GM18861 (cell line): ENCODE measurements around the gene SEBOX.
A peak's percentile ranks its signal among the peaks of the same experiment; 100 is the strongest.

Experiments used
- ATAC-seq: cut with Tn5 transposase; IDR thresholded peaks from one replicate; pipeline ENCODE4 v1.9.1; 2021; ENCODE audit not compliant: unreplicated experiment

Gene SEBOX

GRCh38 chr17:28394337-28395116, 29.5 kb upstream of the SEBOX start:
- ATAC-seq = no peak

DNA sequence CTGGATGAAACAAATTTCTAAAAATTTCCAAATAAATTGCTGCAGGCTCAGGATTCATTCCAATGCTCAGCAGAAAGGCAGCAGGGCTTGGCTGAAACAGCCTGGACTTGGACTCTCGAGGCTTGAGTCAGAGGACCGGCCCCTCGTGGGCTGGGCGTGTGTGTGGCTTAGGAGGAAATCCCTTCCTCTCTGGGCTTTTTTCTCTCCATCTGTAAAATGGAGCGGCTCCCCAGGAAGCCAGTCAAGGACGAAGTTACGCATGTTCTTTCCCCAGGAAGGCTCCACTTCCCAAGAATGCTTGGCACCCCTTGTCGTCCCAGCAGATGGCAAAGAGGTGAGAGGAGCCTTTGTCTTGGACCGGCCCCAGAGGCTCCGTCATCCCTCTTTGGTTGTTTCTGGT, 27.5 kb upstream of the SEBOX start:
- no peak for ATAC-seq

DNA sequence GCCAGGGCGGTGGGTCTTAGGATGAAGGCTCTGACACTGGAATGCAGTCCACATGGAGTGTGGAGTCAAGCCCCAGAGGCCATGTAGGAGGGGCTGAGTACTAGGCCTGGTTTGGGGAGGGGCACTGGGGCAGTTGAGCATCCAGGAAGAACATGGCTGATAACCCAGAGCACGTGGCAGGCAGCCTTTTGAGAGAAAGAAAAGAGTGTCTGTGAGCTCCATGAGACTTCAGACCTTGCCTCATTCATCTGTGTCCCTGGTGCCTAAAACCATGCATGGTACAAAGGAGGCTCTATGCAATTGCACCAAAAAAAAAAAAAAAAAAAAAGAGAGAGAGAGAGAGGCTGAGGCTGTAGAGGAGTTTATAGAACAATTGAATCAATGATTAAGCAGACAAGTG, 26.4 kb upstream of the SEBOX start:
- no peak for ATAC-seq

GRCh38 chr17:28390984-28391383, 26.0 kb upstream of the SEBOX start:
- ATAC-seq = no peak

GRCh38 chr17:28390563-28390962, 25.6 kb upstream of the SEBOX start:
- ATAC-seq = no peak

DNA sequence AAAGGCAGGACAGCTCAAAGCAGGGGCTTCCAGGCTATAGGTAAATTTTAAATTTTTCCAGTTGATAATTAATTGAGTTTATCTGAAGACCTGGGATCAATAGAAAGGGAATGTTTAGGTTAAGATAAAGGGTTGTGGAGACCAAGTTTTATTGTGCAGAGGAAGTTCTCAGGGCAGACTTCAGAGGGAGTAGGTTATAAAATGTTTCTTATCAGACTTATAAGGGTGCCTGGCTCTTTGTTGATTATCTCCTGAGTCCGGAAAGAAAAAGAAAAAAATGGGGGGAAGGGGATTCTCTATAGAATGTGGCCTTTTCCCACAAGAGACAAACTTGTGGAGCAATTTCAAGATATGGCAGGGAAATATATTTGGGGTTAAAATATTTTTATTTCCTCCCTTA, 25.1 kb upstream of the SEBOX start:
- no peak for ATAC-seq

DNA sequence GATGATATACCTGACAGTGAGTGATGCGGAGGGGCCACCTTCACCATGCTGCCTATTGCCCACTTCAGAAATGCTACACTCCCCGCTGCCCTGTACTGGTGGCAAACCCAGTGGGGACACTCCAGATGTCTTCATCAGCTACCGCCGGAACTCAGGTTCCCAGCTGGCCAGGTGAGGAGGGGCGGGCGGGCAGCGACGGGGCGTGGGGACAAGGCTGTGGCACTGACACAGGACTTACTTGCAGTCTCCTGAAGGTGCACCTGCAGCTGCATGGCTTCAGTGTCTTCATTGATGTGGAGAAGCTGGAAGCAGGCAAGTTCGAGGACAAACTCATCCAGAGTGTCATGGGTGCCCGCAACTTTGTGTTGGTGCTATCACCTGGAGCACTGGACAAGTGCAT, 23.1 kb upstream of the SEBOX start:
- ATAC-seq = no peak

DNA sequence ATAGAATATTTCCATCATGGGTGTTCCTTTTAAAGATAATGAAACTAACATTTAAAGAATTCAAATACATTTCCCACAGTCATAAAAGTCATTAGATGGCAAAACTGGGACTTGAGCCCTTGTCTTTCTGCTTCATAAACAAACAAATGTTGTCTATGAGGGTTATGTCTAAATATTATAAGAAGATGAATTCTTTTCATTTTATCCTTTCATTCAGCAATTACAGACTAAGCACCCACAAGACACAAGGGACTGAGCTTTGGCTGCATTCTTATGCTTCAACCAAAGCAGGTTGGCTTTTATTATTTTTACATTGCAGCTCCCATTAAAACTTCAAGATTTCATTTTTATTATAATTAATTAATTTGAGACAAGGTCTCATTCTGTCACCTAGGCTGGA, 21.4 kb upstream of the SEBOX start:
- no peak for ATAC-seq

DNA sequence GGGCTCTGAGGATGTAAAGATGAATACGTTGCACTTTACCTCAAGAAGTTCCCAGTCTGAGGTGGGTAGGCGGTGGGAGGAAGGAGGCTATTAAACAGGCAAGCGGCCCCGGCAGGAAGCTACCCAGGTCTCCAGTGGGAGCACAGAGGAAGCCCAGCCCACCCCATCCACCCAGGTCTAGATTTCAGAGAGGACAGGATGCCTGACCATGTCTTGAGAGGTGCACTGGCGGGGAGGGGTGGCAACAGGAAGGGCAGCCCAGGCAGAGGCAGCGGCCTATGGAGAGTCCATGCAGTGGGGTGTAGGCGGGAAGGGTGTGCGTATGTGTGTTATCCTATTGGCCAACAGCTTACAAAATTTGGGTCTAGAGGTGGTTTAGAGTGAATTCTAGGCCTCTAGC, 20.4 kb upstream of the SEBOX start:
- no peak for ATAC-seq

DNA sequence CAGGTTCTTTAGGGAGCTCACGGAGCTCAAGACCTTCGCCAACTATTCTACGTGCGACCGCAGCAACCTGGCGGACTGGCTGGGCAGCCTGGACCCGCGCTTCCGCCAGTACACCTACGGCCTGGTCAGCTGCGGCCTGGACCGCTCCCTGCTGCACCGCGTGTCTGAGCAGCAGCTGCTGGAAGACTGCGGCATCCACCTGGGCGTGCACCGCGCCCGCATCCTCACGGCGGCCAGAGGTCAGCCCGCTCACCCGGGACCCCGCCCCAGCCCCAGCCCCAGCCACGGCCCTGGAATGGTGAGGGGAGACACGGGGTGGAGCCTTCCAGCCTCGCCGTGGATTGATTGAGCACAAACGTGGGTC, 20.0 kb upstream of the SEBOX start:
- no peak for ATAC-seq

DNA sequence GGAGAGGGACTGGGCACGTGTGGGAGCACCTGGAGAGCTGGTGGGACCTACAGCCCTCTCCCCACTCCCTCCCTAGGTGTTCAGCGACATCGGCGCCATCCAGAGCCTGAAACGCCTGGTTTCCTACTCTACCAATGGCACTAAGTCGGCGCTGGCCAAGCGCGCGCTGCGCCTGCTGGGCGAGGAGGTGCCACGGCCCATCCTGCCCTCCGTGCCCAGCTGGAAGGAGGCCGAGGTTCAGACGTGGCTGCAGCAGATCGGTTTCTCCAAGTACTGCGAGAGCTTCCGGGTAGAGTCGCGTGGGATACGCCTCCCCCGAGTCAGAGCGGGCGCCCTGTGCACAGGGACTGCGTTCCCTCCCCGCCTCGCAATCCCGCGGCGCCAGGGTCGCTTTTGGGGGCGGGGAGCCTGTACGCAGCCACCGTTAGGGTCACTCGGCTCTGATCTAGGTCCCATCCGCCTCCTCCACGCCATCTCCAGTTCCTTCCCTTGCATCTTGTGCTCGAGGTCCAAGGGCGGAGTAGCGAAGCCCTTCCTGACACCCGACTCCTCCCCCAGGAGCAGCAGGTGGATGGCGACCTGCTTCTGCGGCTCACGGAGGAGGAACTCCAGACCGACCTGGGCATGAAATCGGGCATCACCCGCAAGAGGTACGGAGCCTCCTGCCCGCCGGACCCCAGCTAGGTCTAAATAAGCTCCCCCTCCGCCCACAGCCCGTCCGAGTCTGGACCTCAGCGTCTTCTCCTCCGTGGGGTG, 19.5 kb upstream of the SEBOX start:
- no peak for ATAC-seq

- no peak for ATAC-seq
Observed at GRCh38 chr17:28381141-28381825, 16.3 kb upstream of the SEBOX start.

DNA sequence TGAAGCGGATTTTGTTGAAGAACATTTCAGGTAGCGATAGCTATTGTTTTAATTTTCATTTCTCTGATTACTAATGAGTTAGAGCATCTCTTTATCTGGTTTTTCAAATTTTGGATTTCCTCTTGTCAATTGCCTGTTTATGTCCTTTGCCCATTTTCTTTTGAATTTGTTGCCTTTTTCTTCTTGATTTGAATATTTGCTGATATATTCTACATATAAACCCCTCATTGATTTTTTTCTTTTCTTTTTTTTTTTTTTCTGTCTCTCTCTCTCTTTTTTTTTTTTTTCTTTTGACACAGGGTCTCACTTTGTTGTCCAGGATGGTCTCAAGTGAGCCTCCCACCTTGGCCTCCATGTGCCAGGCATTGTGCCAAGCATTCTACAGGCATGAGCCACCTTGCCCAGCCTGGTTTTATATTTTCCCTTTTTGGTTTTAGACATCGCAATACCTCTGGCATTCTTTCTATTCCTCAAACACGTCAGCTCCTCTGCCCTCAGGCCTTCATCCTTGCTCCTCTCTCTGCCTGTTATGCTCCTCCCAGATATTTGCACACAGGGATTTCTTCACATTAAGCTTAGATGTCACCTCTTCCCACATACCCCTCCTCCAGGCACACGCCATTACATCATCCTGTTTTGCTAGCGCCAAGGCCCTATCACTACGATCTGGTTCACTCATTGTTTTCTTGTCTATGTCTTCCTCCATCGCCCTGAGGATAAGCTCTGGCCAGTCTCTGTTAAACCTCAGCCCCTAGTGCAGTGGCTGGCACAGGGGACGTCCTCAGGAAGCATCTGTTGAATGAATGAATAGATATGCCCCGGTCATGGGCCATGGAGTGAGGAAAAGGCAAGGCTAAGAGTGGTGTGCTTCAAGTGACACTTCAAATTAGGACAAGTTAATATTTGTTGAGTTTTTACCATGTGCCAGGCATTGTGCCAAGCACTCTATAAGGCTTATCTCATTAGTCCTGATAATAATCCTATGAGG, 15.1 kb upstream of the SEBOX start:
- no peak for ATAC-seq

GRCh38 chr17:28372945-28373274, 7.9 kb upstream of the SEBOX start:
- ATAC-seq = no peak

GRCh38 chr17:28372203-28372944, 7.4 kb upstream of the SEBOX start:
- ATAC-seq = no peak

- peak; percentile 56 for ATAC-seq
Observed at GRCh38 chr17:28371245-28372202, 6.5 kb upstream of the SEBOX start, which contains the start of gene SARM1. SARM1 (plus strand) TSS chr17:28371694; CDS start chr17:28372033, 339 bp downstream.

- no peak for ATAC-seq
Observed at GRCh38 chr17:28370744-28371103, 5.7 kb upstream of the SEBOX start.

DNA sequence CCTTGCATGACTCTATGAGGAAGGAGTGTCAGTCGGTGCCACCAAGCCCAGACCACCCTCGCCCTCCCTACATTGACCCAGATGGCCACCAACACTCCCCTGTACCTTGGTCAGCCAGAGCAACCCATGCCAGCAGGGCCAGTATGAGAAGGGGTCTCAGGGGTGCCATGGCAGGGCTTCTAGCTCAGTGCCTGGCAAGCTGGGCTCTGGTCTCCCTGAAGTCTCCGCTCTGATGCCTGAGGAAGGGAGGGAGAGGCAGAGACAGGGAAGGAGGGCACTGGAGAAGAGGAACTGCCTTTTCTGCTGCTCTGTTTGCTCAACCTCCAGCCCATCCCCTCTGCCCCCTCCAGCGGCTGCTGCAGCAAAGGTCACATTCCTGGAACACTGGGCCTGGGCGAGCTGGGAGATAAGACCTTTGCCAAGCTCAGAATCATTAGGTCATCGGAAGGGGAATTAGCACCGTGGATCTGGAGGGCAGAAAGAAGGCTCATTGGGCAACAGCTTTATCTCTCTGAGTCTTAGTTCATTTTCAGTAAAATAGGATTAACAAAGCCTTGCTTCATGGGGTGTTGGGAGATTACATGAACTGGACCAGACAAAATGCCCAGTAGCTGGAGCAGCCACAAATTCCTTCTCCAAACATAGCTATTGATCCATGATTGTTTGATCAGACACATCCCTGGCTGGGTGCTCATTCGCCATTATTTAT, 5.2 kb upstream of the SEBOX start, which contains the start of gene VTN:
VTN (minus strand) TSS at position 273 of the 709 bp plus-strand sequence; CDS start at position 169, 104 bp downstream.
- ATAC-seq = no peak
